GM12878 (cell line): Measurements from ENCODE around the gene PLSCR1. TPM values are rescaled to one million over a fixed set of nuclear protein-coding genes. Genes with fewer than 3 reads are reported as not detected.

ENCODE experiments used
- ATAC-seq: fragments of 200-7000 bp; cut with Tn5 transposase; 3 replicates; pipeline ENCODE4 v1.9.1; 2020; ENCODE audit warnings: mild to moderate bottlenecking, moderate library complexity
- BruUV-seq: library from RNA; stranded (reverse); fragments of 400-500 nt; replicated peaks from 2 replicates; lab custom pipeline; 2021; lab: Mats Ljungman, UMichigan
- CTCF ChIA-PET: fragments of 300-600 bp; sonication (Branson Sonifier 250); formaldehyde crosslinking; extraction: SDS; loops from one replicate; lab custom pipeline; 2021; ENCODE audit warnings: inconsistent platforms; lab: Yijun Ruan, JAX
- POLR2A ChIA-PET: fragments of 350-600 bp; formaldehyde crosslinking; extraction: SDS; loops from one replicate; lab custom pipeline; 2021; ENCODE audit warnings: inconsistent platforms; lab: Charles Lee
- RAD21 ChIA-PET: fragments of 300-600 bp; sonication (Branson Sonifier 250); formaldehyde crosslinking; loops from one replicate; lab custom pipeline; 2023; ENCODE audit warnings: antibody characterized with exemption; ENCODE audit not compliant: unreplicated experiment; lab: Charles Lee
- SMC1A ChIA-PET: fragments of 300-600 bp; sonication (Branson Sonifier 250); formaldehyde crosslinking; loops from one replicate; lab custom pipeline; 2023; ENCODE audit not compliant: unreplicated experiment, uncharacterized antibody; lab: Charles Lee
- DNase-seq: peaks from one replicate; pipeline ENCODE4 v3.0.0-alpha.2; 2011; ENCODE audit warnings: low read depth, low spot score
- FAIRE-seq: peaks from 3 replicates; lab custom pipeline; 2011; peaks lifted over from hg19 to GRCh38; lab: Jason Lieb, UNC
- H2AFZ ChIP-seq: 2 replicates; pipeline ENCODE4 v1.6.0; 2011; ENCODE audit warnings: low read depth, low read length, control low read depth; ENCODE audit not compliant: control insufficient read depth
- H3K27ac ChIP-seq: 2 replicates; pipeline ENCODE4 v1.5.1; 2011; ENCODE audit warnings: control low read depth; ENCODE audit not compliant: control insufficient read depth, insufficient read depth
- H3K27me3 ChIP-seq, 2 experiments: replicated peaks in 1 of 2; 2 replicates each; pipeline versions ENCODE4 v1.6.0 to v1.6.1; 2011; ENCODE audit warnings: low read length in 1 of 2; ENCODE audit not compliant: control insufficient read depth in 2 of 2, insufficient read depth in 2 of 2
- H3K36me3 ChIP-seq, 2 experiments: 2 replicates each; pipeline ENCODE4 v1.5.1; 2011; ENCODE audit warnings: low read length in 1 of 2; ENCODE audit not compliant: control insufficient read depth in 2 of 2, insufficient read depth in 2 of 2
- H3K4me1 ChIP-seq: 2 replicates; pipeline ENCODE4 v1.6.1; 2011; ENCODE audit warnings: mild to moderate bottlenecking, low read length, moderate library complexity, mixed read lengths; ENCODE audit not compliant: control insufficient read depth, insufficient read depth
- H3K4me2 ChIP-seq: 2 replicates; pipeline ENCODE4 v1.6.0; 2011; ENCODE audit warnings: control low read depth; ENCODE audit not compliant: control insufficient read depth, insufficient read depth
- H3K4me3 ChIP-seq: fragments of 200-600 bp; sonication (generic); 2 replicates; pipeline ENCODE4 v1.5.1; 2016
- H3K79me2 ChIP-seq: 2 replicates; pipeline ENCODE4 v1.6.0; 2011; ENCODE audit warnings: low read length; ENCODE audit not compliant: control insufficient read depth, insufficient read depth
- H3K9ac ChIP-seq: 2 replicates; pipeline ENCODE4 v1.8.0; 2011; ENCODE audit warnings: low read length, control low read depth, mixed read lengths; ENCODE audit not compliant: control insufficient read depth, insufficient read depth
- H3K9me3 ChIP-seq: replicated peaks from 3 replicates; pipeline ENCODE4 v1.5.1; 2011; ENCODE audit warnings: mild to moderate bottlenecking, low read length; ENCODE audit not compliant: control insufficient read depth, insufficient read depth
- H4K20me1 ChIP-seq: 2 replicates; pipeline ENCODE4 v1.6.0; 2011; ENCODE audit not compliant: control insufficient read depth, insufficient read depth
- BACH1 ChIP-seq: fragments of 450-650 bp; IDR thresholded peaks from 2 replicates; pipeline ENCODE4 v1.6.1; 2017; ENCODE audit warnings: mild to moderate bottlenecking, borderline replicate concordance
- CBFB ChIP-seq: IDR thresholded peaks from 2 replicates; pipeline ENCODE4 v1.6.1; 2016; ENCODE audit warnings: antibody characterized with exemption, low read depth
- HCFC1 ChIP-seq: fragments of 150-350 bp; IDR thresholded peaks from 2 replicates; pipeline ENCODE4 v1.6.1; 2014; ENCODE audit warnings: low read length
- HDGF ChIP-seq: fragments of 450-650 bp; IDR thresholded peaks from 2 replicates; pipeline ENCODE4 v1.6.1; 2016; ENCODE audit warnings: antibody characterized with exemption
- IKZF2 ChIP-seq, 2 experiments: fragments of 450-650 bp; IDR thresholded peaks; 2 replicates each; pipeline ENCODE4 v1.6.1; 2017; ENCODE audit warnings: mild to moderate bottlenecking in 2 of 2, moderate library complexity in 2 of 2
- KLF5 ChIP-seq: fragments of 450-650 bp; IDR thresholded peaks from 2 replicates; pipeline ENCODE4 v1.6.1; 2014; ENCODE audit warnings: mild to moderate bottlenecking; ENCODE audit not compliant: partially characterized antibody
- MTA2 ChIP-seq: fragments of 450-650 bp; IDR thresholded peaks from 2 replicates; pipeline ENCODE4 v1.6.1; 2016; ENCODE audit warnings: low read depth, mild to moderate bottlenecking, moderate library complexity
- PAX8 ChIP-seq: fragments of 450-650 bp; IDR thresholded peaks from 2 replicates; pipeline ENCODE4 v1.6.1; 2017; ENCODE audit warnings: mild to moderate bottlenecking, moderate library complexity
- RCOR1 ChIP-seq: conservative IDR thresholded peaks from 2 replicates; pipeline ENCODE4 v1.6.1; 2012; ENCODE audit warnings: low read depth, low read length, improper control_type of control experiment
- TCF12 ChIP-seq: IDR thresholded peaks from 2 replicates; pipeline ENCODE4 v1.6.1; 2011; ENCODE audit warnings: low read depth, mild to moderate bottlenecking, low read length
- ZBED1 ChIP-seq: IDR thresholded peaks from 2 replicates; pipeline ENCODE4 v1.6.1; 2016; ENCODE audit warnings: borderline replicate concordance
- ZZZ3 ChIP-seq: IDR thresholded peaks from 2 replicates; pipeline ENCODE4 v1.6.1; 2011; ENCODE audit warnings: low read depth; ENCODE audit not compliant: control insufficient read depth, insufficient read length
- in situ Hi-C: fragments of 300-500 bp; cut with MboI; formaldehyde crosslinking; loops from 9 replicates; pipeline ENCODE4 v1.14.3; 2018; ENCODE audit warnings: mixed read lengths
- intact Hi-C: fragments of 100-400 bp; cut with micrococcal nuclease; formaldehyde crosslinking; loops from one replicate; pipeline ENCODE4 v1.14.2; 2022; ENCODE audit not compliant: unreplicated experiment
- polyA plus RNA-seq, 11 experiments: library from polyadenylated mRNA; depleted of rRNA in 4 of 11; unstranded in 6 of 11; stranded (reverse) in 5 of 11; fragments of >200 nt; fragmentation: Nextera tagmentation in 4 of 11; fragmentation: Illumina TruSeq in 1 of 11; extraction: Ambion mirVana in 4 of 11; extraction: Trizol in 1 of 11; gene quantifications; 1 replicate in 1 of 11; 2 replicates in 10 of 11; pipeline versions ENCODE4 v1.2.1 to v1.2.3, GENCODE V29; 2011 to 2016; ENCODE audit warnings: inconsistent platforms in 2 of 11, missing spikeins in 2 of 11, low read depth in 1 of 11
- total RNA-seq, 4 experiments: library from RNA; depleted of rRNA in 3 of 4; stranded (reverse); fragments of >200 nt in 3 of 4; fragmentation: Illumina TruSeq in 1 of 4; extraction: Trizol in 1 of 4; gene quantifications; 2 replicates each; pipeline versions ENCODE4 v1.2.1 to v1.2.3, GENCODE V29; 2013 to 2021
- TF ChIP-seq, protein P1 (sequence below): fragments of 450-650 bp; IDR thresholded peaks from 2 replicates; pipeline ENCODE4 v1.6.1; 2017; ENCODE audit warnings: borderline replicate concordance
- TF ChIP-seq, protein P2 (sequence below): fragments of 450-650 bp; IDR thresholded peaks from 2 replicates; pipeline ENCODE4 v1.6.1; 2017; ENCODE audit warnings: low read depth, mild to moderate bottlenecking, moderate library complexity
- TF ChIP-seq, protein P3 (sequence below): fragments of 450-650 bp; IDR thresholded peaks from 2 replicates; pipeline ENCODE4 v1.6.1; 2017; ENCODE audit warnings: mild to moderate bottlenecking
- TF ChIP-seq, protein P4 (sequence below): IDR thresholded peaks from 2 replicates; pipeline ENCODE4 v1.6.1; 2011; ENCODE audit warnings: low read depth, low read length, improper control_type of control experiment, borderline replicate concordance
- TF ChIP-seq, protein P5 (sequence below): fragments of 450-650 bp; IDR thresholded peaks from 2 replicates; pipeline ENCODE4 v1.6.1; 2017; ENCODE audit warnings: mild to moderate bottlenecking, low read depth, inconsistent platforms; ENCODE audit not compliant: poor library complexity, severe bottlenecking
- TF ChIP-seq, protein P6 (sequence below): fragments of 450-650 bp; IDR thresholded peaks from 2 replicates; pipeline ENCODE4 v1.6.1; 2016; ENCODE audit warnings: mild to moderate bottlenecking

The PLSCR1 gene
- total and polyA plus RNA-seq, 10 of the 15 experiments (the other 5 are each of a cell fraction or from before 2014, with no cell fraction given), result 35.4 to 77.8 (median 41.1) TPM

DNA sequence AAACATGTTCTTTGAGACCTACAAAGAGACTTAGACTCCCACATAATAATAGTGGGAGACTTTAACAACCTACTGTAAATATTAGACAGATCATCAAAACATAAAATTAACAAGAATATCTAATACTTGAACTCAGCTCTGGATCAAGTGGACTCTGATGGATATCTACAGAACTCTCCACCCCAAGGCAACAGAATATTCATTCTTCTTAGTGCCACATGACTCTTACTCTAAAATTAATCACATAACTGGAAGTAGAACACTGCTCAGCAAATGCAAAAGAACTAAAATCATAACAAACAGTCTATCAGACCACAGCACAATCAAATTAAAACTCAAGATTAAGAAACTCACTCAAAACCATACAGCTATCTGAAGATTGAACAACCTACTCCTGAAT, 59.1 kb downstream of the PLSCR1 start:
- no peaks in the 10 kb centered on the region for H3K27me3 ChIP-seq
- ChIA-PET RAD21 (no interaction called here), CTCF (no interaction called here), SMC1A (no interaction called here), POLR2A (no interaction called here)
- intact Hi-C loops, result no loop called here
- FAIRE-seq, result no peak
- H3K4me3 ChIP-seq, result no peak overlapping the region
- H3K4me2 ChIP-seq, result no peak overlapping the region
- DNase-seq, result no peak
- H3K36me3 ChIP-seq, result no peaks in the 10 kb centered on the region
- no TSS peak for BruUV-seq
- H3K79me2 ChIP-seq, result no peaks in the 10 kb centered on the region
- no peak overlapping the region for H3K9ac ChIP-seq
- H2AFZ ChIP-seq, result no peak overlapping the region
- ATAC-seq, result no peak
- no peaks in the 10 kb centered on the region for H3K9me3 ChIP-seq
- no peaks in the 10 kb centered on the region for H4K20me1 ChIP-seq
- H3K27ac ChIP-seq, result no peak overlapping the region
- in situ Hi-C loops, result no loop called here
- no peaks in the 10 kb centered on the region for H3K4me1 ChIP-seq
- TF ChIP-seq MTA2 (no peak), TCF12 (no peak), HDGF (no peak), PAX8 (no peak), HCFC1 (no peak), ZBED1 (no peak), IKZF2 (IDR thresholded peaks at IDR 0.05) (no peak), RCOR1 (no peak), BACH1 (no peak), CBFB (no peak), ZZZ3 (no peak), KLF5 (no peak)
- TF ChIP-seq, protein P1, sequence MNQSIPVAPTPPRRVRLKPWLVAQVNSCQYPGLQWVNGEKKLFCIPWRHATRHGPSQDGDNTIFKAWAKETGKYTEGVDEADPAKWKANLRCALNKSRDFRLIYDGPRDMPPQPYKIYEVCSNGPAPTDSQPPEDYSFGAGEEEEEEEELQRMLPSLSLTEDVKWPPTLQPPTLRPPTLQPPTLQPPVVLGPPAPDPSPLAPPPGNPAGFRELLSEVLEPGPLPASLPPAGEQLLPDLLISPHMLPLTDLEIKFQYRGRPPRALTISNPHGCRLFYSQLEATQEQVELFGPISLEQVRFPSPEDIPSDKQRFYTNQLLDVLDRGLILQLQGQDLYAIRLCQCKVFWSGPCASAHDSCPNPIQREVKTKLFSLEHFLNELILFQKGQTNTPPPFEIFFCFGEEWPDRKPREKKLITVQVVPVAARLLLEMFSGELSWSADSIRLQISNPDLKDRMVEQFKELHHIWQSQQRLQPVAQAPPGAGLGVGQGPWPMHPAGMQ, result no peak
- TF ChIP-seq, protein P2, sequence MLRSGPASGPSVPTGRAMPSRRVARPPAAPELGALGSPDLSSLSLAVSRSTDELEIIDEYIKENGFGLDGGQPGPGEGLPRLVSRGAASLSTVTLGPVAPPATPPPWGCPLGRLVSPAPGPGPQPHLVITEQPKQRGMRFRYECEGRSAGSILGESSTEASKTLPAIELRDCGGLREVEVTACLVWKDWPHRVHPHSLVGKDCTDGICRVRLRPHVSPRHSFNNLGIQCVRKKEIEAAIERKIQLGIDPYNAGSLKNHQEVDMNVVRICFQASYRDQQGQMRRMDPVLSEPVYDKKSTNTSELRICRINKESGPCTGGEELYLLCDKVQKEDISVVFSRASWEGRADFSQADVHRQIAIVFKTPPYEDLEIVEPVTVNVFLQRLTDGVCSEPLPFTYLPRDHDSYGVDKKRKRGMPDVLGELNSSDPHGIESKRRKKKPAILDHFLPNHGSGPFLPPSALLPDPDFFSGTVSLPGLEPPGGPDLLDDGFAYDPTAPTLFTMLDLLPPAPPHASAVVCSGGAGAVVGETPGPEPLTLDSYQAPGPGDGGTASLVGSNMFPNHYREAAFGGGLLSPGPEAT, result no peak
- TF ChIP-seq, protein P3, sequence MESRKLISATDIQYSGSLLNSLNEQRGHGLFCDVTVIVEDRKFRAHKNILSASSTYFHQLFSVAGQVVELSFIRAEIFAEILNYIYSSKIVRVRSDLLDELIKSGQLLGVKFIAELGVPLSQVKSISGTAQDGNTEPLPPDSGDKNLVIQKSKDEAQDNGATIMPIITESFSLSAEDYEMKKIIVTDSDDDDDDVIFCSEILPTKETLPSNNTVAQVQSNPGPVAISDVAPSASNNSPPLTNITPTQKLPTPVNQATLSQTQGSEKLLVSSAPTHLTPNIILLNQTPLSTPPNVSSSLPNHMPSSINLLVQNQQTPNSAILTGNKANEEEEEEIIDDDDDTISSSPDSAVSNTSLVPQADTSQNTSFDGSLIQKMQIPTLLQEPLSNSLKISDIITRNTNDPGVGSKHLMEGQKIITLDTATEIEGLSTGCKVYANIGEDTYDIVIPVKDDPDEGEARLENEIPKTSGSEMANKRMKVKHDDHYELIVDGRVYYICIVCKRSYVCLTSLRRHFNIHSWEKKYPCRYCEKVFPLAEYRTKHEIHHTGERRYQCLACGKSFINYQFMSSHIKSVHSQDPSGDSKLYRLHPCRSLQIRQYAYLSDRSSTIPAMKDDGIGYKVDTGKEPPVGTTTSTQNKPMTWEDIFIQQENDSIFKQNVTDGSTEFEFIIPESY, result no peak
- TF ChIP-seq, protein P4, sequence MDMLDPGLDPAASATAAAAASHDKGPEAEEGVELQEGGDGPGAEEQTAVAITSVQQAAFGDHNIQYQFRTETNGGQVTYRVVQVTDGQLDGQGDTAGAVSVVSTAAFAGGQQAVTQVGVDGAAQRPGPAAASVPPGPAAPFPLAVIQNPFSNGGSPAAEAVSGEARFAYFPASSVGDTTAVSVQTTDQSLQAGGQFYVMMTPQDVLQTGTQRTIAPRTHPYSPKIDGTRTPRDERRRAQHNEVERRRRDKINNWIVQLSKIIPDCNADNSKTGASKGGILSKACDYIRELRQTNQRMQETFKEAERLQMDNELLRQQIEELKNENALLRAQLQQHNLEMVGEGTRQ, result no peak
- TF ChIP-seq, protein P5, sequence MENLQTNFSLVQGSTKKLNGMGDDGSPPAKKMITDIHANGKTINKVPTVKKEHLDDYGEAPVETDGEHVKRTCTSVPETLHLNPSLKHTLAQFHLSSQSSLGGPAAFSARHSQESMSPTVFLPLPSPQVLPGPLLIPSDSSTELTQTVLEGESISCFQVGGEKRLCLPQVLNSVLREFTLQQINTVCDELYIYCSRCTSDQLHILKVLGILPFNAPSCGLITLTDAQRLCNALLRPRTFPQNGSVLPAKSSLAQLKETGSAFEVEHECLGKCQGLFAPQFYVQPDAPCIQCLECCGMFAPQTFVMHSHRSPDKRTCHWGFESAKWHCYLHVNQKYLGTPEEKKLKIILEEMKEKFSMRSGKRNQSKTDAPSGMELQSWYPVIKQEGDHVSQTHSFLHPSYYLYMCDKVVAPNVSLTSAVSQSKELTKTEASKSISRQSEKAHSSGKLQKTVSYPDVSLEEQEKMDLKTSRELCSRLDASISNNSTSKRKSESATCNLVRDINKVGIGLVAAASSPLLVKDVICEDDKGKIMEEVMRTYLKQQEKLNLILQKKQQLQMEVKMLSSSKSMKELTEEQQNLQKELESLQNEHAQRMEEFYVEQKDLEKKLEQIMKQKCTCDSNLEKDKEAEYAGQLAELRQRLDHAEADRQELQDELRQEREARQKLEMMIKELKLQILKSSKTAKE, result no peak
- TF ChIP-seq, protein P6, sequence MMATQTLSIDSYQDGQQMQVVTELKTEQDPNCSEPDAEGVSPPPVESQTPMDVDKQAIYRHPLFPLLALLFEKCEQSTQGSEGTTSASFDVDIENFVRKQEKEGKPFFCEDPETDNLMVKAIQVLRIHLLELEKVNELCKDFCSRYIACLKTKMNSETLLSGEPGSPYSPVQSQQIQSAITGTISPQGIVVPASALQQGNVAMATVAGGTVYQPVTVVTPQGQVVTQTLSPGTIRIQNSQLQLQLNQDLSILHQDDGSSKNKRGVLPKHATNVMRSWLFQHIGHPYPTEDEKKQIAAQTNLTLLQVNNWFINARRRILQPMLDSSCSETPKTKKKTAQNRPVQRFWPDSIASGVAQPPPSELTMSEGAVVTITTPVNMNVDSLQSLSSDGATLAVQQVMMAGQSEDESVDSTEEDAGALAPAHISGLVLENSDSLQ, result no peak
